Mammary epithelial cell (primary cell): ENCODE results near the gene EXOC4.

Experiments used
- EZH2 ChIP-seq: IDR thresholded peaks from 2 replicates; pipeline ENCODE4 v1.6.1; 2012; ENCODE audit warnings: low read length, inconsistent platforms, borderline replicate concordance
- TF ChIP-seq, protein P1 (sequence below), 2 donors: IDR thresholded peaks in 1 of 2; conservative IDR thresholded peaks in 1 of 2; 2 replicates each; pipeline ENCODE4 v1.5.1; 2011 to 2012; ENCODE audit warnings: inconsistent platforms in 2 of 2, low read length in 2 of 2, mild to moderate bottlenecking in 2 of 2, control low read depth in 1 of 2, low read depth in 1 of 2; ENCODE audit not compliant: insufficient read depth in 1 of 2; ENCODE audit errors: extremely low read depth in 1 of 2

DNA sequence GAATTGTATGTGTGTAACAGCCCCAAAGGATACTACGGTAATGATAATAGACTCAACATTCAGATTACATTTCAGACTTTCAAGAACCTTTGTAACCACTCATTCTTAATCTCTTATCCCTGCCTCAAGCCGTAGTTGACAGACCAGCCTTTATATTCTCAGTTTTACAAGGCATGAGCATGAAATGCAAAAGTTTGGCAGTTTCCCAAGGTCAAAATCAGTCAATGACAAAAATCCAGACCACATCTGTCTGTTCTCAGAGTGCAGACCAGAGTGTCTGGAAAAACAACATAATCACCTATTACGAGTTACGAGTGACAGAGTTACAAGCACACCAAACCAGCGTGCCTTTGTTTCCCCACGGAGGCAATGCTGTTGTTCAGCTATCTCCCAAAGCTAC lies 695.7 kb downstream of the EXOC4 start:
- TF ChIP-seq, protein P1, sequence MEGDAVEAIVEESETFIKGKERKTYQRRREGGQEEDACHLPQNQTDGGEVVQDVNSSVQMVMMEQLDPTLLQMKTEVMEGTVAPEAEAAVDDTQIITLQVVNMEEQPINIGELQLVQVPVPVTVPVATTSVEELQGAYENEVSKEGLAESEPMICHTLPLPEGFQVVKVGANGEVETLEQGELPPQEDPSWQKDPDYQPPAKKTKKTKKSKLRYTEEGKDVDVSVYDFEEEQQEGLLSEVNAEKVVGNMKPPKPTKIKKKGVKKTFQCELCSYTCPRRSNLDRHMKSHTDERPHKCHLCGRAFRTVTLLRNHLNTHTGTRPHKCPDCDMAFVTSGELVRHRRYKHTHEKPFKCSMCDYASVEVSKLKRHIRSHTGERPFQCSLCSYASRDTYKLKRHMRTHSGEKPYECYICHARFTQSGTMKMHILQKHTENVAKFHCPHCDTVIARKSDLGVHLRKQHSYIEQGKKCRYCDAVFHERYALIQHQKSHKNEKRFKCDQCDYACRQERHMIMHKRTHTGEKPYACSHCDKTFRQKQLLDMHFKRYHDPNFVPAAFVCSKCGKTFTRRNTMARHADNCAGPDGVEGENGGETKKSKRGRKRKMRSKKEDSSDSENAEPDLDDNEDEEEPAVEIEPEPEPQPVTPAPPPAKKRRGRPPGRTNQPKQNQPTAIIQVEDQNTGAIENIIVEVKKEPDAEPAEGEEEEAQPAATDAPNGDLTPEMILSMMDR (conservative IDR thresholded peaks at IDR 0.05 in 1 of 2, IDR thresholded peaks at IDR 0.05 in 1 of 2; ENCODE audit: extremely low read depth in 1 of 2, insufficient read depth in 1 of 2, low read depth in 1 of 2, low read length in 2 of 2): no peak
- no peak for TF ChIP-seq EZH2
